Right lobe of liver (tissue), 4 donors: ENCODE data around the gene BCL2L1.

Source experiments
- POLR2A ChIP-seq: fragments of 450-650 bp; IDR thresholded peaks from one replicate; pipeline ENCODE4 v1.6.1; 2017; ENCODE audit warnings: antibody characterized with exemption, mild to moderate bottlenecking
- TF ChIP-seq, protein P1 (sequence below), 4 donors: fragments of 200-600 bp in 3 of 4; fragments of 450-650 bp in 1 of 4; IDR thresholded peaks; one replicate each; pipeline versions ENCODE4 v1.5.1 to v1.8.0; 2016 to 2022; ENCODE audit warnings: antibody characterized with exemption in 4 of 4, mild to moderate bottlenecking in 2 of 4
- donor health status: DM: no; HTN: no; CAD: no.
- donor health status: DM: no; HTN: no; CAD: no.
- donor health status: DM: no; HTN: yes; CAD: no.

DNA sequence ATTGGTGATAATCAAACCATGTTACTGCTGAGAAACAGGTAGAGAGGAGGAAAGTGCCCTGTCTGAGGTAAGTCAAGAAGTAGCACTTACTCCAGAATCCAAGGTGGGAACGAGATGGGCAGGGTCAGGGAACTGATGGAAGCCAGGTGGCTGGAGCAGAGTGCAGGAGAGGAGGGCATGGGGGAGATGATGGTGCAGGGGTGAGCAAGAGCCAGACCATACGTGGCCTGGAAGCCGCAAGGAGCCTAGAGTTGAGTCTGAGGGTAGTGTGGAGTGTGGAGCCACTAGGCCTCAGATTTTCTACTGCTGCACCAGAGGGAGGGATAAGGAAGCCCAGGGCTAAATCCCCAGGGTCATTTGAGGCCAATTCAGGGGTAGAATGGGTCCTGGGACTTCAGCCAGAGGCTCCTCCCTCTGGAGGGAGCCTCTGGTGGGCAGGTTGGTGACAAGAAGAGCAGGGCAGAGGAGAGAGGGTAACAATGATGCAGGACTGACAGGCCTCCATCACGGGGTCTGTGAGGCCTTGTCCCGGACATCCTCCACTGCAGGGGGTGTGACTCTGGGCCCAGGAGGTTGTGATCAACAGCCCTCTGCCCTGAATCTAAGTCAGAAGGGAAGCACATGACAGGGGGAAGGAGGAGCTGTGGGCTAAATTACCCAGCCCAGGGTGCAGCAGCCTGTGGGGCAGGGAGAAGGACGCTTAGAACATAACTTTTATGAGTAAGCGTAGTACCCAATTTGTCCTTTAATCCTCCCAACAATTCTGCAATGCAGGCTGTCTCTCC, 56.2 kb downstream of the BCL2L1 start:
- TF ChIP-seq, protein P1, sequence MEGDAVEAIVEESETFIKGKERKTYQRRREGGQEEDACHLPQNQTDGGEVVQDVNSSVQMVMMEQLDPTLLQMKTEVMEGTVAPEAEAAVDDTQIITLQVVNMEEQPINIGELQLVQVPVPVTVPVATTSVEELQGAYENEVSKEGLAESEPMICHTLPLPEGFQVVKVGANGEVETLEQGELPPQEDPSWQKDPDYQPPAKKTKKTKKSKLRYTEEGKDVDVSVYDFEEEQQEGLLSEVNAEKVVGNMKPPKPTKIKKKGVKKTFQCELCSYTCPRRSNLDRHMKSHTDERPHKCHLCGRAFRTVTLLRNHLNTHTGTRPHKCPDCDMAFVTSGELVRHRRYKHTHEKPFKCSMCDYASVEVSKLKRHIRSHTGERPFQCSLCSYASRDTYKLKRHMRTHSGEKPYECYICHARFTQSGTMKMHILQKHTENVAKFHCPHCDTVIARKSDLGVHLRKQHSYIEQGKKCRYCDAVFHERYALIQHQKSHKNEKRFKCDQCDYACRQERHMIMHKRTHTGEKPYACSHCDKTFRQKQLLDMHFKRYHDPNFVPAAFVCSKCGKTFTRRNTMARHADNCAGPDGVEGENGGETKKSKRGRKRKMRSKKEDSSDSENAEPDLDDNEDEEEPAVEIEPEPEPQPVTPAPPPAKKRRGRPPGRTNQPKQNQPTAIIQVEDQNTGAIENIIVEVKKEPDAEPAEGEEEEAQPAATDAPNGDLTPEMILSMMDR (IDR thresholded peaks at IDR 0.05) = peak in 1 of 4 donors; percentile 4
- TF ChIP-seq POLR2A = no peak
